ES-I3 (cell line): ENCODE results near the gene IMPACT.

Experiments
- H3K36me3 ChIP-seq: 2 replicates; pipeline ENCODE4 v1.6.1; 2013; ENCODE audit warnings: mild to moderate bottlenecking, low read length, control low read depth, moderate library complexity; ENCODE audit not compliant: insufficient read depth
- H3K4me1 ChIP-seq: 2 replicates; pipeline ENCODE4 v1.6.1; 2013; ENCODE audit warnings: mild to moderate bottlenecking, control low read depth, low read length; ENCODE audit not compliant: insufficient read depth
- H3K9ac ChIP-seq: 2 replicates; pipeline ENCODE4 v1.6.1; 2013; ENCODE audit warnings: low read depth, mild to moderate bottlenecking, low read length, moderate library complexity
- H3K9me3 ChIP-seq: 2 replicates; pipeline ENCODE4 v1.6.1; 2013; ENCODE audit warnings: mild to moderate bottlenecking, low read length, moderate library complexity; ENCODE audit not compliant: control insufficient read depth, insufficient read depth

The IMPACT gene

GRCh38 chr18:24403076-24403475 is 23.4 kb upstream of the IMPACT start:
- no peak overlapping the region for H3K9ac ChIP-seq
- no peaks in the 10 kb centered on the region for H3K9me3 ChIP-seq
- H3K4me1 ChIP-seq, result peaks cover 26% of the 10 kb centered on the region
- no peaks in the 10 kb centered on the region; the same call in 1 of the 2 replicates for H3K36me3 ChIP-seq

GRCh38 chr18:24404591-24404990 is 21.9 kb upstream of the IMPACT start:
- Histone ChIP-seq H3K9ac (no peak overlapping the region), H3K9me3 (no peaks in the 10 kb centered on the region), H3K4me1 (peaks cover 19% of the 10 kb centered on the region), H3K36me3 (no peaks in the 10 kb centered on the region; the same call in 1 of the 2 replicates)

GRCh38 chr18:24408496-24408895 is 18.0 kb upstream of the IMPACT start:
- Histone ChIP-seq H3K36me3 (no peaks in the 10 kb centered on the region; the same call in 1 of the 2 replicates), H3K4me1 (peaks cover 6% of the 10 kb centered on the region; the same call in 1 of the 2 replicates), H3K9ac (no peak overlapping the region), H3K9me3 (no peaks in the 10 kb centered on the region)

- no peak overlapping the region for H3K9ac ChIP-seq
- no peaks in the 10 kb centered on the region for H3K9me3 ChIP-seq
- peaks cover 6% of the 10 kb centered on the region; the same call in 1 of the 2 replicates for H3K4me1 ChIP-seq
- H3K36me3 ChIP-seq, result no peaks in the 10 kb centered on the region
Measured at GRCh38 chr18:24413148-24413547, 13.3 kb upstream of the IMPACT start.

GRCh38 chr18:24414349-24415003 is 12.0 kb upstream of the IMPACT start:
- Histone ChIP-seq H3K9ac (no peak overlapping the region), H3K9me3 (no peaks in the 10 kb centered on the region), H3K4me1 (peaks cover 6% of the 10 kb centered on the region; the same call in 1 of the 2 replicates), H3K36me3 (no peaks in the 10 kb centered on the region)

DNA sequence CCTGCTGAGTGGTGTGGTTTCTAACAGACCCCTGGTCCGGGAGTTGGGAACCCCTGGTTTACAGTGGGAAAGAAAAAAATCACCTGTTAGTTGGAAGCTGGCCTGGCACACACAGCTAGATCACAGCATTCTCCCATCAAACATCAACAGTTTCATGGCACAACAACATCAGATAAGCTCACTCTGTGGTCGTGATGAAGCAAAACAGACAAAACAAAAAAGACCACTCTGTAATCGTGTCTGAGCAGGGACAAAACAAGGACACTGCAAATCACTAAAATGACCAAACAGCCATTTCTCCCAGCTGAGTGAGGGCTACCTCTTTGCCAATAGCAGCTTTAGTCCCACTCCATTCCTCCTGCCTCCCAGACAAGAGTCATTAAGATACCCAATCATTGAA is 9.0 kb upstream of the IMPACT start:
- no peaks in the 10 kb centered on the region for H3K36me3 ChIP-seq
- no peak overlapping the region for H3K9ac ChIP-seq
- H3K9me3 ChIP-seq, result no peaks in the 10 kb centered on the region
- no peaks in the 10 kb centered on the region; the same call in 1 of the 2 replicates for H3K4me1 ChIP-seq

GRCh38 chr18:24420551-24420950 is 5.9 kb upstream of the IMPACT start:
- Histone ChIP-seq H3K9ac (no peak overlapping the region), H3K4me1 (no peaks in the 10 kb centered on the region; the same call in 1 of the 2 replicates), H3K9me3 (no peaks in the 10 kb centered on the region), H3K36me3 (no peaks in the 10 kb centered on the region)

- no peaks in the 10 kb centered on the region for H3K9me3 ChIP-seq
- H3K36me3 ChIP-seq, result no peaks in the 10 kb centered on the region
- no peak overlapping the region for H3K9ac ChIP-seq
- H3K4me1 ChIP-seq, result no peaks in the 10 kb centered on the region; the same call in 1 of the 2 replicates
Measured at GRCh38 chr18:24421831-24422230, 4.6 kb upstream of the IMPACT start.

GRCh38 chr18:24426073-24426397 is 435 bp upstream of the IMPACT start:
- Histone ChIP-seq H3K9ac (peak overlapping the region; percentile 78), H3K4me1 (peaks cover 9% of the 10 kb centered on the region), H3K36me3 (peaks cover 3% of the 10 kb centered on the region; the same call in 1 of the 2 replicates), H3K9me3 (no peaks in the 10 kb centered on the region)

GRCh38 chr18:24427484-24427883 is 1.0 kb downstream of the IMPACT start:
- Histone ChIP-seq H3K9me3 (no peaks in the 10 kb centered on the region), H3K9ac (peak overlapping the region; percentile 78), H3K4me1 (peaks cover 9% of the 10 kb centered on the region), H3K36me3 (peaks cover 6% of the 10 kb centered on the region; the same call in 1 of the 2 replicates)

DNA sequence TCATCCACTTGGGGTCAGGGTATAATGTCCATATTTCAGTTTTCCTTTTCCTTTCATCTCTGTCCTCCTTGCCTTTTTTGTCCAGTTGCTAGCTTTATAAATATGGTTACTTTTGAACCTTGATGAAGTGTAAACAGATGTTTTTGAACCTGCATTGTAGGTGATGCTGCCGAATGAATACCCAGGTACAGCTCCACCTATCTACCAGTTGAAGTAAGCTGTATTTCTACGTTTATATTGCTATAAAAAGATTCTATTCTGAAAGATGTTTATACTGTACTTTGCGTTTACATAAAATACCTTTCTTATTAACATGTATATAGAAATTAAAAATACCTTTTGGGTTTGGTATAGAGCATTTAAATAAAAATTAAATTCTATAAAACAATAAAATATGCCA is 2.2 kb downstream of the IMPACT start:
- peaks cover 9% of the 10 kb centered on the region for H3K4me1 ChIP-seq
- H3K9ac ChIP-seq, result no peak overlapping the region
- H3K9me3 ChIP-seq, result no peaks in the 10 kb centered on the region
- peaks cover 6% of the 10 kb centered on the region; the same call in 1 of the 2 replicates for H3K36me3 ChIP-seq

DNA sequence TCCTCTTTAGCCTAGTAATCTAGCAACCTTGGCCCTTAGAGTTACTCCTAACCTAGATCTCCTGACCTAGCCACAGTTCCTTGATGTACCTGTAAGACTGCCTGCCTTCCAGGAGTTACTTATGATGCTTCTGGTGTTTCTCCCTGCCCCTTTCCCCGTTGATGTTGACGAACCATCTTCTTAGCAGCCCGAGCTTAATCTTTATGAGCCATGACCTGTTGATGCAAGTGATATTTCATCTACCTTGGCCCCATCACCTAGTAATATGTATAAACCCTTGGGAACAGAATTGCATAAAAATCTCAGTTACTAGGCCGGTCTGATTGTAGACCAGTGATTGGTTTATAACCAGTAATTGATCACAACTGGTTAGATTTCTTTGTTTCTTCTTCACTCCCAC is 2.7 kb downstream of the IMPACT start:
- H3K9ac ChIP-seq, result no peak overlapping the region
- peaks cover 6% of the 10 kb centered on the region; the same call in 1 of the 2 replicates for H3K36me3 ChIP-seq
- peaks cover 9% of the 10 kb centered on the region for H3K4me1 ChIP-seq
- no peaks in the 10 kb centered on the region for H3K9me3 ChIP-seq

DNA sequence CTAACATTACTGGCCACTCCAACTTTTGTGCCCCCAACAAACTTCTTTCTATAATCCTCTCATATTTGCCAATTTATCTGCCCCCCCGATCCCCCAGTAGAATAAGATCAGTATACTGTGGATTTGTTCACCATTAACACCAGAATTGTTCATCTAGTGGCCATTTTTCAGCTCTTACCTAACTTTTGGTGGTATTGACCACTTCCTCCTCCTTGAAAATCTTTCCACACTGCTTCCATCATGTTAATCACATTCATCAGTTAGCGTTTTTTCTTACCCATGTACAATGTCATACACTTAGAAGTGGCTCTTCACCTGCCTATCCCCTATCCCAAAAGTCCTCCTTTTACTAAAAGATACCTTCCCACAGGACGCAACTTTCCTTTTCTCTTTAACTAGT is 6.1 kb downstream of the IMPACT start:
- Histone ChIP-seq H3K9me3 (no peaks in the 10 kb centered on the region), H3K36me3 (peaks cover 6% of the 10 kb centered on the region), H3K4me1 (peaks cover 9% of the 10 kb centered on the region), H3K9ac (no peak overlapping the region)

GRCh38 chr18:24436939-24437338 is 10.5 kb downstream of the IMPACT start:
- no peaks in the 10 kb centered on the region for H3K4me1 ChIP-seq
- H3K9me3 ChIP-seq, result no peaks in the 10 kb centered on the region
- no peak overlapping the region for H3K9ac ChIP-seq
- H3K36me3 ChIP-seq, result peaks cover 18% of the 10 kb centered on the region

- no peak overlapping the region for H3K9ac ChIP-seq
- no peaks in the 10 kb centered on the region for H3K4me1 ChIP-seq
- no peaks in the 10 kb centered on the region for H3K9me3 ChIP-seq
- H3K36me3 ChIP-seq, result peaks cover 29% of the 10 kb centered on the region
Measured at GRCh38 chr18:24443870-24444269, 17.4 kb downstream of the IMPACT start.
